Measurements from ENCODE around the gene CFAP74. TPM values are rescaled to one million over a fixed set of nuclear protein-coding genes. Genes with fewer than 3 reads are reported as not detected.

The CFAP74 gene
- total and polyA plus RNA-seq, 9 of the 15 experiments (the other 6 are each of a cell fraction or from before 2014, with no cell fraction given): 0.03 to 0.15 (median 0.05) TPM; not detected in 6

DNA sequence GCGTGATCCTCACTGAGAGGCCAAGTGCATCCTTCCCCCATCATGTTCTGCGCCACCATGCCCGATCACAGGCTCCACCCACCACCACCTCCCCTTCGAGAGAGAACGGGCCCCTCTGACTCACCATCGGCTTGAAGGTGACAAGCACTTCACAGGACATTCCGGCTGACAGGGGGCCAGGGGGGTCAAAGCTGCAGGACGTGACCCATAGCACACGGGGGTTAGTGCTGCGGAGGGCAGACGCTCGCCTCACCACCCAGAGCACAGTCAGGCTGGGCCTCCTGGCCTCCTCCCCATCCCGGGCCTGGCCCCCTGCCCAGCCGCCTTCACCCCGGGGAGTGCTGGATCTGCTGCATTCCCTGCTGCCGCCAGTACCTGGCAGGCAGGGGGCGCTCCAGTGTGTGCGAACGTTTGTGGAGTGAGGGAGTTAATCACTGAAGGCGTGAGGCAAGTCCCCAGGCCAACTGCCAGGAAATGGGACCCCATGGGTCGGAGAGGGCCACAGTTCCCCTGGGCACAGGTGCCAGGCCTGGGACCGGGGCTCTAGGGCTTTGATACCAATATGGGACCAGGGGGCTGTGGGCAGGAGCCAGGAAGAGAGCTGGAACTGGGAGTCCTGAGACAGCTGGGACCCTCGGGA lies 43.6 kb downstream of the CFAP74 start (continued):
- TF ChIP-seq, protein P1, sequence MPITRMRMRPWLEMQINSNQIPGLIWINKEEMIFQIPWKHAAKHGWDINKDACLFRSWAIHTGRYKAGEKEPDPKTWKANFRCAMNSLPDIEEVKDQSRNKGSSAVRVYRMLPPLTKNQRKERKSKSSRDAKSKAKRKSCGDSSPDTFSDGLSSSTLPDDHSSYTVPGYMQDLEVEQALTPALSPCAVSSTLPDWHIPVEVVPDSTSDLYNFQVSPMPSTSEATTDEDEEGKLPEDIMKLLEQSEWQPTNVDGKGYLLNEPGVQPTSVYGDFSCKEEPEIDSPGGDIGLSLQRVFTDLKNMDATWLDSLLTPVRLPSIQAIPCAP (CRISPR knock-in tag; IDR thresholded peaks at IDR 0.05; ENCODE audit: borderline replicate concordance): no peak
- TF ChIP-seq ZEB2 (IDR thresholded peaks at IDR 0.05) (peak; percentile 54; the same call in 1 of the 2 replicates), MECOM (CRISPR knock-in tag; IDR thresholded peaks at IDR 0.05) (no peak), KAT7 (CRISPR knock-in tag; IDR thresholded peaks at IDR 0.05; ENCODE audit: borderline replicate concordance) (no peak), CEBPG (CRISPR knock-in tag; IDR thresholded peaks at IDR 0.05) (0 out of 2 replicates have a peak, but pooled peaks have one; percentile 31), CEBPG (tag; conservative IDR thresholded peaks at IDR 0.05 in 1 of 2, IDR thresholded peaks at IDR 0.05 in 1 of 2) (no peak), ETS2 (tag; IDR thresholded peaks at IDR 0.05; ENCODE audit: borderline replicate concordance, poor library complexity, severe bottlenecking) (no peak), LCOR (CRISPR knock-in tag; IDR thresholded peaks at IDR 0.05) (no peak), ZNF431 (CRISPR knock-in tag; IDR thresholded peaks at IDR 0.05) (no peak), POLR2AphosphoS2 (IDR thresholded peaks at IDR 0.05; ENCODE audit: low read length) (no peak), HOXB6 (CRISPR knock-in tag; IDR thresholded peaks at IDR 0.05; ENCODE audit: borderline replicate concordance) (no peak), ZNF561 (CRISPR knock-in tag; conservative IDR thresholded peaks at IDR 0.05) (no peak), TFAM (CRISPR knock-in tag; conservative IDR thresholded peaks at IDR 0.05) (no peak), TRIM25 (IDR thresholded peaks at IDR 0.05; ENCODE audit: borderline replicate concordance) (no peak), STAG1 (CRISPR knock-in tag; IDR thresholded peaks at IDR 0.05; ENCODE audit: borderline replicate concordance) (peak; percentile 61), PRDM10 (IDR thresholded peaks at IDR 0.05; ENCODE audit: partially characterized antibody) (no peak), HDAC6 (IDR thresholded peaks at IDR 0.05; ENCODE audit: low read depth, low read length) (no peak), ZBTB7A (IDR thresholded peaks at IDR 0.05; ENCODE audit: borderline replicate concordance, control insufficient read depth, low read depth, low read length) (peak; percentile 67)
- TF ChIP-seq, protein P2, sequence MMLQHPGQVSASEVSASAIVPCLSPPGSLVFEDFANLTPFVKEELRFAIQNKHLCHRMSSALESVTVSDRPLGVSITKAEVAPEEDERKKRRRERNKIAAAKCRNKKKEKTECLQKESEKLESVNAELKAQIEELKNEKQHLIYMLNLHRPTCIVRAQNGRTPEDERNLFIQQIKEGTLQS (IDR thresholded peaks at IDR 0.05): peak; percentile 88
- TF ChIP-seq, protein P2 (CRISPR knock-in tag; conservative IDR thresholded peaks at IDR 0.05): no peak
